Measurements from ENCODE around the gene HLA-DOB. TPM values are rescaled to one million over a fixed set of nuclear protein-coding genes. Genes with fewer than 3 reads are reported as not detected.
"Not testable (repeated sequence)": the region's sequence is repeated elsewhere in the genome, so short reads cannot be mapped to it uniquely, and the experiment has no call there.

The HLA-DOB gene
- total RNA-seq, 1 donor from 2014 or later = 1.4 TPM

GRCh38 chr6:32807020-32807580 is 9.7 kb downstream of the HLA-DOB start:
- DNase-seq = peak; percentile 17

- not testable (repeated sequence) for DNase-seq
These were observed 11.4 kb downstream of the HLA-DOB start for GRCh38 chr6:32805404-32805803.

- no peak for DNase-seq
These were observed 13.4 kb downstream of the HLA-DOB start for GRCh38 chr6:32803416-32803815.

GRCh38 chr6:32799740-32800139 is 17.1 kb downstream of the HLA-DOB start:
- DNase-seq = no peak

- DNase-seq = no peak
These were observed 17.6 kb downstream of the HLA-DOB start for GRCh38 chr6:32799168-32799567.

- peak; percentile 88 for DNase-seq
These were observed 19.7 kb downstream of the HLA-DOB start for GRCh38 chr6:32796848-32797776.

GRCh38 chr6:32794510-32794909 is 22.3 kb downstream of the HLA-DOB start:
- DNase-seq = no peak

GRCh38 chr6:32792901-32793435 is 23.8 kb downstream of the HLA-DOB start:
- DNase-seq = no peak

- DNase-seq = no peak
These were observed 26.5 kb downstream of the HLA-DOB start for GRCh38 chr6:32790306-32790705.

GRCh38 chr6:32785781-32786533 is 30.8 kb downstream of the HLA-DOB start:
- DNase-seq = peak; percentile 76

- DNase-seq = not testable (repeated sequence)
These were observed 33.9 kb downstream of the HLA-DOB start for GRCh38 chr6:32782923-32783322.

- DNase-seq = no peak
These were observed 37.8 kb downstream of the HLA-DOB start for GRCh38 chr6:32779036-32779435.

GRCh38 chr6:32775071-32775470 is 41.7 kb downstream of the HLA-DOB start:
- DNase-seq = no peak

GRCh38 chr6:32774426-32774825 is 42.4 kb downstream of the HLA-DOB start:
- DNase-seq = no peak

GRCh38 chr6:32772656-32773055 is 44.1 kb downstream of the HLA-DOB start:
- DNase-seq = no peak

- DNase-seq = no peak
These were observed 52.8 kb downstream of the HLA-DOB start for GRCh38 chr6:32764048-32764447.

GRCh38 chr6:32763421-32763820 is 53.4 kb downstream of the HLA-DOB start, which contains the start of gene HLA-DQB2:
TSS of gene HLA-DQB2 (minus strand) at chr6:32763532. CDS start at chr6:32763470, 62 bp downstream.
- DNase-seq = no peak

Other genes starting within 250 kb of the HLA-DOB start
- gene HLA-DRB1, start 227.2 kb downstream of the HLA-DOB start, total RNA-seq = 12.9 TPM
- gene HLA-DQA1, start 179.6 kb downstream of the HLA-DOB start, total RNA-seq = not detected
- not detected for gene HLA-DQB1, start 150.3 kb downstream of the HLA-DOB start, total RNA-seq
- 0.31 TPM for gene HLA-DQA2, start 75.6 kb downstream of the HLA-DOB start, total RNA-seq
- not detected for gene HLA-DQB2, start 53.5 kb downstream of the HLA-DOB start, total RNA-seq
- 6.2 TPM for gene TAP2, start 21.7 kb upstream of the HLA-DOB start, total RNA-seq
- gene PSMB8, start 27.0 kb upstream of the HLA-DOB start, total RNA-seq = 8.5 TPM
- gene TAP1, start 36.7 kb upstream of the HLA-DOB start, total RNA-seq = 15.4 TPM
- 5.7 TPM for gene PSMB9, start 37.2 kb upstream of the HLA-DOB start, total RNA-seq
- 6.6 TPM for gene HLA-DMB, start 124.0 kb upstream of the HLA-DOB start, total RNA-seq
- gene HLA-DMA, start 136.1 kb upstream of the HLA-DOB start, total RNA-seq = 4.3 TPM
- 84.5 TPM for gene BRD2, start 151.6 kb upstream of the HLA-DOB start, total RNA-seq
- 1.6 TPM for gene HLA-DOA, start 192.6 kb upstream of the HLA-DOB start, total RNA-seq

Measured in tongue (tissue), 2 donors.